ENCODE results near the gene CDC20B. TPM values are rescaled to one million over a fixed set of nuclear protein-coding genes. Genes with fewer than 3 reads are reported as not detected.

Gene CDC20B
- total and polyA plus RNA-seq, 4 experiments from 2014 or later, result not detected

DNA sequence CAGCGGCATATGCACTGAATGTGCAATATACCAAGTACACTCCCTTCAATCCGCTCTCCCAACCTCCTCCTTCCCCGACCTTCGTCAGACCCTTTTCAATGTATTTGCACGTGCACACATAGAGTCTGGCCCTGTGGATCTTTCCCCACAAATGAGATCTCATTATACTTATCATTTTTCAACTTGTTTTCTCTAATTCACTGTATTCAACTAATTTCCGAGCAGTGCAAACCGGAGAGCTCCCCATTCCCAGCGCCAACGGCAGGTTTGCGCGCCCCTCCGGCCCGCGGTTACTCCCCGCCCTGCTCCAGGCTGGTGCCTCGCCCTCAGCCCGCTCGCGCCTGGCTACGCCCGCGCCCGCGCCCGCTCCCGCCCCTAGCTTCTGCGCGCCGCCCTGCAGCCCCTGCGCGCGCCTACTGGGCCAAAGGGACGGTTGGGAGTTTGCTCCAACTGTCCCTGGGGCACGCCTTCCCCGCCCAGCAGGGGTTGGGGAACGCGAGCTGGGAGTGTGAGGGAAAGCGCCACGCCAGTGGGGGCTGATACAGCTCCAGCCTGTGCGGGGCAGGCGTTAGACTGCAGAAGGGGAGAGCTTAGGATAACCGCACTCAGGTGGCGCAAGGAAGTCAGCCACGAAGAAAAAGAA is 3.3 kb upstream of the CDC20B start:
- Histone ChIP-seq H3K36me3 (ENCODE audit: insufficient read depth, low read length) (no peaks in the 10 kb centered on the region), H3K4me3 (ENCODE audit: low read length in 2 of 2) (no peak overlapping the region), H3K27ac (ENCODE audit: low read depth, low read length) (no peak overlapping the region), H3K9me3 (ENCODE audit: control insufficient read depth in 1 of 2, low read length in 2 of 2) (no peaks in the 10 kb centered on the region), H3K4me1 (ENCODE audit: insufficient read depth, low read length) (peaks cover 34% of the 10 kb centered on the region), H3K27me3 (ENCODE audit: insufficient read depth, low read length) (peaks cover 40% of the 10 kb centered on the region)
- no peaks in the 10 kb centered on the region for H3K36me3 Mint-ChIP-seq
- CTCF ChIA-PET (ENCODE audit: partially characterized antibody), result interaction anchor here (0.7 to 2.3 kb wide), 4 partner anchors 9 to 660 kb away, joined by 3 to 5 read pairs (median 4); no protein-coding TSS in a partner anchor
- H3K4me1 Mint-ChIP-seq, result peaks cover 19 to 51% (median 30%) of the 10 kb centered on the region in 4 donors
- H3K27me3 Mint-ChIP-seq, result peaks cover 53 to 66% of the 10 kb centered on the region in 2 donors
- H3K27ac Mint-ChIP-seq, result peak overlapping the region in 1 of 7 donors; percentile 4
- H3K9me3 Mint-ChIP-seq, result peaks cover 0 to 3% (median 0%) of the 10 kb centered on the region in 8 donors
- peak in 1 of 5 donors; percentile 28 for DNase-seq
- POLR2A ChIA-PET (ENCODE audit: partially characterized antibody), result interaction anchor here (0.6 to 1.7 kb wide), 3 partner anchors 8 to 1627 kb away, joined by 3 read pairs; no protein-coding TSS in a partner anchor
- intact Hi-C loops (cut with micrococcal nuclease), result loop anchor here (10.0 kb wide), 1 partner anchor 129 kb away; the partner anchor contains the start of genes DHX29 and MTREX
- H3K4me3 Mint-ChIP-seq, result peak overlapping the region in 6 of 8 donors; percentile 9 to 68 (median 56)

DNA sequence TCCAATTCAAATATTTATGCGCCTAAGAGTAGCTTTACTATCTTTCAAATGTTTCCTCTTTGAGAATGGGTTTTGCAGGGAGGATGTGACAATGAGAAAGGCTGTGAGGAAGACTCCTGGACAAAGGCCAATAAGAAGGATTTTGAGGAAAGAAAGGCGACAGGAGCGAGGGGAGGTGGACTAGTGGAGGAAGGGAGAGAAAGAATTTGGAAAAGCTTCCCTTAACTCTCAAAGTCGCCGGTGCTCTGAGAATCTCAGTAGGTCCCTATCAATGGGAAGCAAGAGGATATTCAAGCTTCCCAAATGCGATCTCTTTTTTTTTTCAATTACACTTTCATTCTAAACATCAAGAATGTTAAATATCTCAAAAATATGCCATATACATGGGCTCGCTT is 2.8 kb upstream of the CDC20B start:
- no peak for DNase-seq
- Histone ChIP-seq H3K4me1 (ENCODE audit: insufficient read depth, low read length) (peaks cover 34% of the 10 kb centered on the region), H3K4me3 (ENCODE audit: low read length in 2 of 2) (no peak overlapping the region), H3K36me3 (ENCODE audit: insufficient read depth, low read length) (no peaks in the 10 kb centered on the region), H3K9me3 (ENCODE audit: control insufficient read depth in 1 of 2, low read length in 2 of 2) (no peaks in the 10 kb centered on the region), H3K27me3 (ENCODE audit: insufficient read depth, low read length) (peaks cover 40% of the 10 kb centered on the region), H3K27ac (ENCODE audit: low read depth, low read length) (no peak overlapping the region)
- Mint-ChIP-seq H3K36me3 (no peaks in the 10 kb centered on the region), H3K4me1 (peaks cover 19 to 51% (median 30%) of the 10 kb centered on the region in 4 donors), H3K27me3 (peaks cover 52 to 63% of the 10 kb centered on the region in 2 donors), H3K9me3 (peaks cover 0 to 3% (median 0%) of the 10 kb centered on the region in 8 donors), H3K27ac (peak overlapping the region in 1 of 7 donors; percentile 51), H3K4me3 (peak overlapping the region in 5 of 8 donors; percentile 8 to 68 (median 61))
- intact Hi-C loops (cut with micrococcal nuclease), result loop anchor here (10.0 kb wide), 1 partner anchor 129 kb away; the partner anchor contains the start of genes DHX29 and MTREX
- ChIA-PET POLR2A (ENCODE audit: partially characterized antibody) (interaction anchor here (0.6 kb wide), 1 partner anchor 1626 kb away, joined by 3 read pairs; no protein-coding TSS in a partner anchor), CTCF (ENCODE audit: partially characterized antibody) (interaction anchor here (0.7 to 2.3 kb wide), 4 partner anchors 9 to 659 kb away, joined by 3 to 5 read pairs (median 4); no protein-coding TSS in a partner anchor)

DNA sequence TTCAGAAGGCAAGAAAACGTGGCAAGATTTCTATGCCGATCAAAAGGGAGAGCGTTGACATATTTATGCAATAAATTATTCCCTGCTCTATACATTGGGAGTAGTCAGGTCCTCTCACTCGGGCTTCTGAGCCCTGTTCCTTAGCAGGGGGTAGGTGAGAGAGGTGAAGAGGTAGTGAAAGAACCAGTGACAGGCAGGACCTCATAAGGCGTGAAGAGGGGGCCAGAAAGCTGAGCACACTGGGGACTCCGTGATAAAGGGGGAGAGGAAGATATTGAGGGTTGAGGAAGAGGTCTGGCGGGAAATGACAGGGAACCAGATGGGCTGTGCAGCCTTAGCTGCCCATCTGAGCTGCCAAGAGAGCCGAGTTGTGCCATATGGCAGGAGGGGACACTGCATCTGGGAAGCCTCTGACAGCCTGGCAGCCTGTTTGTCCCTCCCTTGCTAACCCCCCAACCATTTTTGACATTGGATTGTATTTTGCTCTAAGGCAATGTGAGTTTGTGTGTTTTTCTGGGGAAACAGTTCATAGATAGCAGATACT is 782 bp upstream of the CDC20B start:
- H3K27me3 ChIP-seq (ENCODE audit: insufficient read depth, low read length), result peaks cover 37% of the 10 kb centered on the region
- peaks cover 0 to 3% (median 0%) of the 10 kb centered on the region in 8 donors for H3K9me3 Mint-ChIP-seq
- POLR2A ChIA-PET (ENCODE audit: partially characterized antibody), result interaction anchor here (1.8 kb wide), 1 partner anchor 134 kb away, joined by 5 read pairs; the partner anchor contains the start of genes DHX29 and MTREX
- peak overlapping the region; percentile 80 to 94 (median 87) for H3K4me3 Mint-ChIP-seq
- H3K9me3 ChIP-seq (ENCODE audit: control insufficient read depth in 1 of 2, low read length in 2 of 2), result no peaks in the 10 kb centered on the region
- no peaks in the 10 kb centered on the region for H3K36me3 ChIP-seq (ENCODE audit: insufficient read depth, low read length)
- H3K27me3 Mint-ChIP-seq, result peaks cover 56 to 66% of the 10 kb centered on the region in 2 donors
- no peaks in the 10 kb centered on the region for H3K36me3 Mint-ChIP-seq
- H3K4me3 ChIP-seq (ENCODE audit: low read length in 2 of 2), result peak overlapping the region in 1 of 2 donors; percentile 39
- no peak overlapping the region for H3K27ac ChIP-seq (ENCODE audit: low read depth, low read length)
- peaks cover 19 to 51% (median 30%) of the 10 kb centered on the region in 4 donors for H3K4me1 Mint-ChIP-seq
- H3K4me1 ChIP-seq (ENCODE audit: insufficient read depth, low read length), result peaks cover 34% of the 10 kb centered on the region
- CTCF ChIA-PET (ENCODE audit: partially characterized antibody), result interaction anchor here (4.2 kb wide), 1 partner anchor 12 kb away, joined by 19 read pairs; no protein-coding TSS in a partner anchor
- DNase-seq, result peak in 1 of 5 donors; percentile 11
- peak overlapping the region in 5 of 7 donors; percentile 71 to 92 (median 81) for H3K27ac Mint-ChIP-seq
- intact Hi-C loops (cut with micrococcal nuclease), result loop anchor here (2.0 to 10.0 kb wide), 5 partner anchors 57 to 539 kb away; partner anchors contain the start of genes DHX29, MTREX and SLC38A9

DNA sequence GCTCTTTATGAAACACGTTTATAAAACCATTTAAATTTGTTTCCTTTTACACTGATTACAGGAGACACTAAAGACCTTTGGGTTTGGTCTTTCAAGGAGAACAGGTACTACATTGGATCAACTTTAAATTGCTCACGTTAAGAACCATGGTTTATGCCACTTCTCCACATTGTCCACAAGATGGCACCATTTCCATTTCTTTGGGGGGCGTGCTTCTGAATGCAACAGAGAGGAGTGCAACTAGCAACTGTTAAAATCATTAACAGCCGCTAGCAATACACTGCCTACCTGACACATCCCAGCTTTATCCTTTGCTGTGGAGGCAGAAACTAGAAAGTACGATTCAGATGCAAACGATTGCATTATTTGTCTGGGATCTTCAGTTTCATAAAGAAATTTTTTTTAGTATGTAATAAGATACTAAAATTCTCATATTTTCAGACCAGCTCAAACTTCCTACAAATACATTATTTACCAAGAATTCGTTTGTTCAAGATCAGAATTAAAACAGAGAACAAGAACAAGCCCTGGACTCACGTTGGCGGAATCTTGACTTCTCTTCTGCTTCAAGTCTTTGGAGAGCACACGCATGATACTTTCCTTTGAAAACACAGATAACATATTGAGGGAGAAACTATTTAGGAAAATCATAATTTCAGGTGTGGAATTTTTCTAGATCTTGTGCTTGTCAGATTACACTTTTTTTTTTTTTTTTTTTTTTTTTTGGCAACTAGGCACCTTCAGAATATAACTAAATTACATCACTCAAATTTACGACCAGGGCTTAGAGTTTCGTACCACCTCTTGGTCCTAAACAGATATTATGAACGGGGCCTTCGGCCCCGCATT is 702 bp downstream of the CDC20B start:
- POLR2A ChIA-PET (ENCODE audit: partially characterized antibody), result interaction anchor here (1.6 to 1.8 kb wide), 2 partner anchors 61 to 136 kb away, joined by 4 to 5 read pairs; partner anchors contain the start of genes CCNO, DHX29 and MTREX
- Mint-ChIP-seq H3K9me3 (no peaks in the 10 kb centered on the region), H3K27me3 (peaks cover 47 to 63% of the 10 kb centered on the region in 2 donors), H3K4me3 (peak overlapping the region; percentile 84 to 91 (median 87)), H3K36me3 (no peaks in the 10 kb centered on the region), H3K27ac (peak overlapping the region in 5 of 7 donors; percentile 41 to 94 (median 89)), H3K4me1 (peaks cover 19 to 46% (median 28%) of the 10 kb centered on the region in 4 donors)
- DNase-seq, result peak; percentile 74 to 80 (median 76)
- peaks cover 34% of the 10 kb centered on the region for H3K4me1 ChIP-seq (ENCODE audit: insufficient read depth, low read length)
- no peaks in the 10 kb centered on the region for H3K9me3 ChIP-seq (ENCODE audit: control insufficient read depth in 1 of 2, low read length in 2 of 2)
- H3K27ac ChIP-seq (ENCODE audit: low read depth, low read length), result peak overlapping the region; percentile 34
- H3K4me3 ChIP-seq (ENCODE audit: low read length in 2 of 2), result peak overlapping the region in 1 of 2 donors; percentile 32
- H3K36me3 ChIP-seq (ENCODE audit: insufficient read depth, low read length), result no peaks in the 10 kb centered on the region
- peaks cover 35% of the 10 kb centered on the region for H3K27me3 ChIP-seq (ENCODE audit: insufficient read depth, low read length)
- intact Hi-C loops (cut with micrococcal nuclease), result loop anchor here (1.0 to 10.0 kb wide), 6 partner anchors 59 to 540 kb away; partner anchors contain the start of genes DHX29, MTREX and SLC38A9
- CTCF ChIA-PET (ENCODE audit: partially characterized antibody), result interaction anchor here (0.7 to 4.2 kb wide), 15 partner anchors 10 to 520 kb away, joined by 3 to 26 read pairs (median 5); partner anchors contain the start of gene GPX8

DNA sequence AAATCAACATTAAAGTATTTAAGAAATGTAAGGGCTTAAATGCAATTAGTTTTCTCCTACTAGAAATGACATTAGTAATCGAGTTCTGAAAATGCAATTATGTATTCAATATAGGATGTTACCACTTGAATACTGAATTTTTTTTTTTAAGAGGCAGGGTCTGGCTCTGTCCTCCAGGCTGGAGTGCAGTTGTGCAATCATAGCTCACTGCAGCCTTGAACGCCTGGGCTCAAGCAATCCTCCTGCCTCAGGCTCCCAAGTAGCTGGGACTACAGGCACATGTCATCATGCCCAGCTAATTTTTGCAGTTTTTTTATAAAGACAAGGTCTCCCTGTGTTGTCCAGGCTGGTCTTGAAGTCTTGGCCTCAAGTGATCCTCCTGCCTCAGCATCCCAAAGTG is 1.5 kb downstream of the CDC20B start:
- ChIA-PET POLR2A (ENCODE audit: partially characterized antibody) (interaction anchor here (1.6 kb wide), 1 partner anchor 61 kb away, joined by 4 read pairs; the partner anchor contains the start of gene CCNO), CTCF (ENCODE audit: partially characterized antibody) (interaction anchor here (1.0 to 4.2 kb wide), 13 partner anchors 9 to 520 kb away, joined by 3 to 26 read pairs (median 5); partner anchors contain the start of gene GPX8)
- no peaks in the 10 kb centered on the region for H3K9me3 ChIP-seq (ENCODE audit: control insufficient read depth in 1 of 2, low read length in 2 of 2)
- Mint-ChIP-seq H3K4me1 (peaks cover 17 to 38% (median 23%) of the 10 kb centered on the region in 4 donors), H3K27ac (peak overlapping the region in 1 of 7 donors; percentile 71), H3K36me3 (no peaks in the 10 kb centered on the region), H3K4me3 (peak overlapping the region in 1 of 8 donors; percentile 50), H3K27me3 (peaks cover 43 to 60% of the 10 kb centered on the region in 2 donors), H3K9me3 (no peaks in the 10 kb centered on the region)
- no peak overlapping the region for H3K4me3 ChIP-seq (ENCODE audit: low read length in 2 of 2)
- intact Hi-C loops (cut with micrococcal nuclease), result loop anchor here (5.0 to 10.0 kb wide), 3 partner anchors 133 to 541 kb away; partner anchors contain the start of genes DHX29, MTREX and SLC38A9
- no peak for DNase-seq
- peaks cover 34% of the 10 kb centered on the region for H3K27me3 ChIP-seq (ENCODE audit: insufficient read depth, low read length)
- peaks cover 27% of the 10 kb centered on the region for H3K4me1 ChIP-seq (ENCODE audit: insufficient read depth, low read length)
- no peaks in the 10 kb centered on the region for H3K36me3 ChIP-seq (ENCODE audit: insufficient read depth, low read length)
- no peak overlapping the region for H3K27ac ChIP-seq (ENCODE audit: low read depth, low read length)

DNA sequence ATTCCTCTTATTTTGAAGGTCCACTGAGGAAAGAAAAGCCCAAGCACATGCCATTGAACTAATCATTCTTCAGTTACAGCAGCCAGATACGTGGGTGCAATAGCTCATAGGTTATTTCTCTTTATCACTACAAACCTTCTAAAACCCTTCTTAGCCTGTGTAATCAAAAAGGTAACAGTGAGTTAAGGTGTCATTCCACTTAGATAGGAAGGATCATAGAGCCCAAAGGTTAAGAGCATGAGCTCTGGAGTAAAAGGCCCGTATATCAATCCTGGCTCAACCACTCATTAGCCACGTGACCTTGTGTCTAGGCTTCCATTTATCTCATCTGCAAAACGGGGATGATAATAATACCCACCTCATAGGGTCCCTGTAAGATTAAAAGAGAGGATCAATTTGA is 10.3 kb downstream of the CDC20B start:
- no peak overlapping the region for H3K4me3 ChIP-seq (ENCODE audit: low read length in 2 of 2)
- H3K27ac ChIP-seq (ENCODE audit: low read depth, low read length), result no peak overlapping the region
- Mint-ChIP-seq H3K27me3 (peaks cover 21 to 37% of the 10 kb centered on the region in 2 donors), H3K4me3 (no peak overlapping the region), H3K4me1 (no peaks in the 10 kb centered on the region), H3K36me3 (no peaks in the 10 kb centered on the region), H3K9me3 (no peaks in the 10 kb centered on the region), H3K27ac (no peak overlapping the region)
- no peaks in the 10 kb centered on the region for H3K9me3 ChIP-seq (ENCODE audit: control insufficient read depth in 1 of 2, low read length in 2 of 2)
- ChIA-PET POLR2A (ENCODE audit: partially characterized antibody) (interaction anchor here (0.7 to 0.8 kb wide), 2 partner anchors 218 to 370 kb away, joined by 3 to 4 read pairs; no protein-coding TSS in a partner anchor), CTCF (ENCODE audit: partially characterized antibody) (interaction anchor here (1.1 to 3.5 kb wide), 9 partner anchors 9 to 265 kb away, joined by 3 to 32 read pairs (median 6); partner anchors contain the start of gene CDC20B)
- DNase-seq, result no peak
- peaks cover 12% of the 10 kb centered on the region for H3K27me3 ChIP-seq (ENCODE audit: insufficient read depth, low read length)
- no peaks in the 10 kb centered on the region for H3K4me1 ChIP-seq (ENCODE audit: insufficient read depth, low read length)
- intact Hi-C loops (cut with micrococcal nuclease), result no loop called here
- no peaks in the 10 kb centered on the region for H3K36me3 ChIP-seq (ENCODE audit: insufficient read depth, low read length)
